ENCODE results near the gene CTRL. TPM values are rescaled to one million over a fixed set of nuclear protein-coding genes. Genes with fewer than 3 reads are reported as not detected.

CTRL gene
- total and polyA plus RNA-seq, 4 donors: 0.09 to 5.0 (median 0.30) TPM

DNA sequence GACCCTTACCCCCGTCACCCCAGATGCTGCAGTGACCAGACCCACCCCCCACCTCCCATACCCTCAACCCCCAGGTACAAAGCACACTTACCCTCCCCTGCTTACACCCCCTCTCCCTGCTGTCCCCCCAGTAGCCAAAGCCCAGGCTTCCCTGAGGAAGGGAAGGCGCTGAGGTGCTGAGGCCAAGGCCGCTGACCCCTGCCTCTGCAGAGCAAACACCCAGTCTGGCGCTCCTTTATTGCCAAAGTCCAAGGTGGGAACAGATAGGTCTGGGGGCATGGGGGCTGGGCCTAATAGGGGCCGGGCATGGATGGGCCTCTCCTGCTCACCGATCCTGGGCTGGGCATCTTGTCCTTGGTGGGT lies 11.6 kb upstream of the CTRL start:
- Histone ChIP-seq H3K27me3 (ENCODE audit: control insufficient read depth in 4 of 4, insufficient read depth in 4 of 4, low read length in 3 of 4) (no peaks in the 10 kb centered on the region), H3K36me3 (ENCODE audit: control insufficient read depth in 4 of 4, insufficient read depth in 3 of 4, low read depth in 1 of 4, low read length in 3 of 4) (peaks cover 12 to 33% (median 15%) of the 10 kb centered on the region in 4 donors)

More for the DNA sequence above, 11.6 kb upstream of the CTRL start:
- TF ChIP-seq RAD21 (IDR thresholded peaks at IDR 0.05): no peak
- TF ChIP-seq, protein P1, sequence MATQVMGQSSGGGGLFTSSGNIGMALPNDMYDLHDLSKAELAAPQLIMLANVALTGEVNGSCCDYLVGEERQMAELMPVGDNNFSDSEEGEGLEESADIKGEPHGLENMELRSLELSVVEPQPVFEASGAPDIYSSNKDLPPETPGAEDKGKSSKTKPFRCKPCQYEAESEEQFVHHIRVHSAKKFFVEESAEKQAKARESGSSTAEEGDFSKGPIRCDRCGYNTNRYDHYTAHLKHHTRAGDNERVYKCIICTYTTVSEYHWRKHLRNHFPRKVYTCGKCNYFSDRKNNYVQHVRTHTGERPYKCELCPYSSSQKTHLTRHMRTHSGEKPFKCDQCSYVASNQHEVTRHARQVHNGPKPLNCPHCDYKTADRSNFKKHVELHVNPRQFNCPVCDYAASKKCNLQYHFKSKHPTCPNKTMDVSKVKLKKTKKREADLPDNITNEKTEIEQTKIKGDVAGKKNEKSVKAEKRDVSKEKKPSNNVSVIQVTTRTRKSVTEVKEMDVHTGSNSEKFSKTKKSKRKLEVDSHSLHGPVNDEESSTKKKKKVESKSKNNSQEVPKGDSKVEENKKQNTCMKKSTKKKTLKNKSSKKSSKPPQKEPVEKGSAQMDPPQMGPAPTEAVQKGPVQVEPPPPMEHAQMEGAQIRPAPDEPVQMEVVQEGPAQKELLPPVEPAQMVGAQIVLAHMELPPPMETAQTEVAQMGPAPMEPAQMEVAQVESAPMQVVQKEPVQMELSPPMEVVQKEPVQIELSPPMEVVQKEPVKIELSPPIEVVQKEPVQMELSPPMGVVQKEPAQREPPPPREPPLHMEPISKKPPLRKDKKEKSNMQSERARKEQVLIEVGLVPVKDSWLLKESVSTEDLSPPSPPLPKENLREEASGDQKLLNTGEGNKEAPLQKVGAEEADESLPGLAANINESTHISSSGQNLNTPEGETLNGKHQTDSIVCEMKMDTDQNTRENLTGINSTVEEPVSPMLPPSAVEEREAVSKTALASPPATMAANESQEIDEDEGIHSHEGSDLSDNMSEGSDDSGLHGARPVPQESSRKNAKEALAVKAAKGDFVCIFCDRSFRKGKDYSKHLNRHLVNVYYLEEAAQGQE (IDR thresholded peaks at IDR 0.05): no peak
- TF ChIP-seq HNF4A (conservative IDR thresholded peaks at IDR 0.05): peak; percentile 85 to 88
- TF ChIP-seq EGR1 (IDR thresholded peaks at IDR 0.05; ENCODE audit: low read depth in 2 of 2): no peak
- TF ChIP-seq RXRA (IDR thresholded peaks at IDR 0.05): peak; percentile 72 to 85
- no peak for TF ChIP-seq YY1 (IDR thresholded peaks at IDR 0.05)
- TF ChIP-seq, protein P2, sequence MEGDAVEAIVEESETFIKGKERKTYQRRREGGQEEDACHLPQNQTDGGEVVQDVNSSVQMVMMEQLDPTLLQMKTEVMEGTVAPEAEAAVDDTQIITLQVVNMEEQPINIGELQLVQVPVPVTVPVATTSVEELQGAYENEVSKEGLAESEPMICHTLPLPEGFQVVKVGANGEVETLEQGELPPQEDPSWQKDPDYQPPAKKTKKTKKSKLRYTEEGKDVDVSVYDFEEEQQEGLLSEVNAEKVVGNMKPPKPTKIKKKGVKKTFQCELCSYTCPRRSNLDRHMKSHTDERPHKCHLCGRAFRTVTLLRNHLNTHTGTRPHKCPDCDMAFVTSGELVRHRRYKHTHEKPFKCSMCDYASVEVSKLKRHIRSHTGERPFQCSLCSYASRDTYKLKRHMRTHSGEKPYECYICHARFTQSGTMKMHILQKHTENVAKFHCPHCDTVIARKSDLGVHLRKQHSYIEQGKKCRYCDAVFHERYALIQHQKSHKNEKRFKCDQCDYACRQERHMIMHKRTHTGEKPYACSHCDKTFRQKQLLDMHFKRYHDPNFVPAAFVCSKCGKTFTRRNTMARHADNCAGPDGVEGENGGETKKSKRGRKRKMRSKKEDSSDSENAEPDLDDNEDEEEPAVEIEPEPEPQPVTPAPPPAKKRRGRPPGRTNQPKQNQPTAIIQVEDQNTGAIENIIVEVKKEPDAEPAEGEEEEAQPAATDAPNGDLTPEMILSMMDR (IDR thresholded peaks at IDR 0.05; ENCODE audit: low read depth, low read length, missing input control): no peak
- TF ChIP-seq GABPA (IDR thresholded peaks at IDR 0.05 in 1 of 2, conservative IDR thresholded peaks at IDR 0.05 in 1 of 2): no peak
- peak; percentile 93 for TF ChIP-seq NR2F2 (IDR thresholded peaks at IDR 0.05)
- TF ChIP-seq TAF1 (conservative IDR thresholded peaks at IDR 0.05): no peak
- TF ChIP-seq, protein P3, sequence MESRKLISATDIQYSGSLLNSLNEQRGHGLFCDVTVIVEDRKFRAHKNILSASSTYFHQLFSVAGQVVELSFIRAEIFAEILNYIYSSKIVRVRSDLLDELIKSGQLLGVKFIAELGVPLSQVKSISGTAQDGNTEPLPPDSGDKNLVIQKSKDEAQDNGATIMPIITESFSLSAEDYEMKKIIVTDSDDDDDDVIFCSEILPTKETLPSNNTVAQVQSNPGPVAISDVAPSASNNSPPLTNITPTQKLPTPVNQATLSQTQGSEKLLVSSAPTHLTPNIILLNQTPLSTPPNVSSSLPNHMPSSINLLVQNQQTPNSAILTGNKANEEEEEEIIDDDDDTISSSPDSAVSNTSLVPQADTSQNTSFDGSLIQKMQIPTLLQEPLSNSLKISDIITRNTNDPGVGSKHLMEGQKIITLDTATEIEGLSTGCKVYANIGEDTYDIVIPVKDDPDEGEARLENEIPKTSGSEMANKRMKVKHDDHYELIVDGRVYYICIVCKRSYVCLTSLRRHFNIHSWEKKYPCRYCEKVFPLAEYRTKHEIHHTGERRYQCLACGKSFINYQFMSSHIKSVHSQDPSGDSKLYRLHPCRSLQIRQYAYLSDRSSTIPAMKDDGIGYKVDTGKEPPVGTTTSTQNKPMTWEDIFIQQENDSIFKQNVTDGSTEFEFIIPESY (IDR thresholded peaks at IDR 0.05): no peak
- TF ChIP-seq, protein P4, sequence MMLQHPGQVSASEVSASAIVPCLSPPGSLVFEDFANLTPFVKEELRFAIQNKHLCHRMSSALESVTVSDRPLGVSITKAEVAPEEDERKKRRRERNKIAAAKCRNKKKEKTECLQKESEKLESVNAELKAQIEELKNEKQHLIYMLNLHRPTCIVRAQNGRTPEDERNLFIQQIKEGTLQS (IDR thresholded peaks at IDR 0.05): no peak
- TF ChIP-seq, protein P5, sequence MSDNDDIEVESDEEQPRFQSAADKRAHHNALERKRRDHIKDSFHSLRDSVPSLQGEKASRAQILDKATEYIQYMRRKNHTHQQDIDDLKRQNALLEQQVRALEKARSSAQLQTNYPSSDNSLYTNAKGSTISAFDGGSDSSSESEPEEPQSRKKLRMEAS (IDR thresholded peaks at IDR 0.05): no peak
- TF ChIP-seq JUND (IDR thresholded peaks at IDR 0.05): no peak
- no peak for TF ChIP-seq FOXA1 (IDR thresholded peaks at IDR 0.05)
- peak; percentile 78 for TF ChIP-seq SP1 (IDR thresholded peaks at IDR 0.05)
- peak; percentile 63 for TF ChIP-seq HNF4G (IDR thresholded peaks at IDR 0.05)
- TF ChIP-seq FOXA2 (IDR thresholded peaks at IDR 0.05): peak; percentile 3
- peak; percentile 57 for DNase-seq (ENCODE audit: low spot score)
- H3K9ac ChIP-seq (ENCODE audit: low read depth in 1 of 2, low read length in 2 of 2): no peak overlapping the region
- no peaks in the 10 kb centered on the region for H3K9me3 ChIP-seq (ENCODE audit: control insufficient read depth in 4 of 4, low read length in 3 of 4)
- 34% methylated on average over 6 of the region's 6 CpGs for WGBS
- H3K27ac ChIP-seq (ENCODE audit: low read depth in 1 of 2, low read length in 2 of 2): peak overlapping the region; percentile 71 to 85
- peak overlapping the region; percentile 59 to 72 (median 62) for H3K4me3 ChIP-seq (ENCODE audit: low read depth in 1 of 3, low read length in 3 of 3)
- H3K4me1 ChIP-seq (ENCODE audit: control insufficient read depth in 4 of 4, insufficient read depth in 4 of 4, low read length in 3 of 4): peaks cover 9 to 55% (median 36%) of the 10 kb centered on the region in 4 donors
